H1 (cell line): ENCODE results near the gene NDUFB10. TPM values are rescaled to one million over a fixed set of nuclear protein-coding genes. Genes with fewer than 3 reads are reported as not detected.

ENCODE experiments used
- CBX5 ChIP-seq: fragments of 300-800, 300-1000 bp; sonication (generic); IDR thresholded peaks from 2 replicates; pipeline ENCODE4 v1.7.1; 2016; ENCODE audit warnings: antibody characterized with exemption, low read length, low read depth
- CHD2 ChIP-seq: IDR thresholded peaks from 2 replicates; pipeline ENCODE4 v1.6.1; 2012; ENCODE audit warnings: low read length, improper control_type of control experiment
- HDAC2 ChIP-seq, 2 experiments: fragments of 300-600 bp in 1 of 2; sonication (generic) in 1 of 2; IDR thresholded peaks; 2 replicates each; pipeline ENCODE4 v1.6.1; 2011 to 2012; ENCODE audit warnings: low read depth in 2 of 2, low read length in 2 of 2, mild to moderate bottlenecking in 2 of 2, moderate library complexity in 2 of 2, borderline replicate concordance in 1 of 2, inconsistent platforms in 1 of 2
- KDM4A ChIP-seq: IDR thresholded peaks from one replicate; pipeline ENCODE4 v1.7.1; 2012; ENCODE audit warnings: low read depth, mild to moderate bottlenecking, moderate library complexity, low read length, inconsistent platforms; ENCODE audit not compliant: severe bottlenecking
- RAD21 ChIP-seq, 2 experiments: IDR thresholded peaks in 1 of 2; conservative IDR thresholded peaks in 1 of 2; 2 replicates each; pipeline ENCODE4 v1.6.1; 2011; ENCODE audit warnings: low read depth in 2 of 2, low read length in 2 of 2, improper control_type of control experiment in 1 of 2, inconsistent platforms in 1 of 2, mild to moderate bottlenecking in 1 of 2, moderate library complexity in 1 of 2
- SAP30 ChIP-seq: fragments of 300-600 bp; sonication (generic); IDR thresholded peaks from 2 replicates; pipeline ENCODE4 v1.7.1; 2012; ENCODE audit warnings: low read length, moderate library complexity, mild to moderate bottlenecking, inconsistent platforms; ENCODE audit not compliant: insufficient read depth, insufficient replicate concordance
- TAF7 ChIP-seq: optimal IDR thresholded peaks from 2 replicates; pipeline ENCODE3; 2011; ENCODE audit warnings: low read depth, mild to moderate bottlenecking, inconsistent platforms, low read length, moderate library complexity, borderline replicate concordance
- TEAD4 ChIP-seq: IDR thresholded peaks from 2 replicates; pipeline ENCODE4 v1.6.1; 2012; ENCODE audit warnings: low read depth, low read length, inconsistent platforms, mixed read lengths
- polyA plus RNA-seq, 7 experiments: library from polyadenylated mRNA; depleted of rRNA in 3 of 7; stranded (reverse) in 5 of 7; unstranded in 2 of 7; fragments of >200 nt in 5 of 7; fragments of 200-250 nt in 2 of 7; gene quantifications; 1 replicate in 5 of 7; 2 replicates in 1 of 7; 4 replicates in 1 of 7; pipeline versions ENCODE4 v1.2.1 to v1.2.3, GENCODE V29; 2011 to 2013; ENCODE audit warnings: missing spikeins in 2 of 7, mixed read lengths in 2 of 7
- total RNA-seq: library from RNA; stranded (reverse); fragmentation: NEBNext Ultra II Directional; extraction: Animal tissue kit (Norgen Biotek cat#: 25700); gene quantifications from 2 replicates; pipeline ENCODE4 v1.2.1, GENCODE V29; 2021

Gene NDUFB10
- total and polyA plus RNA-seq, 2 of the 8 experiments (the other 6 are each of a cell fraction or from before 2014, with no cell fraction given): 183 to 194 TPM

- TF ChIP-seq CBX5: no peak
- no peak for TF ChIP-seq KDM4A
- no peak for TF ChIP-seq SAP30
- no peak for TF ChIP-seq RAD21 (IDR thresholded peaks at IDR 0.05 in 1 of 2, conservative IDR thresholded peaks at IDR 0.05 in 1 of 2; ENCODE audit: low read depth in 2 of 2, low read length in 2 of 2)
- TF ChIP-seq TAF7: no peak
- TF ChIP-seq HDAC2 (IDR thresholded peaks at IDR 0.05; ENCODE audit: borderline replicate concordance in 1 of 2, low read depth in 2 of 2, low read length in 2 of 2): no peak
- TF ChIP-seq CHD2: no peak
- TF ChIP-seq TEAD4: no peak
These were observed 16.3 kb downstream of the NDUFB10 start (continued) for GRCh38 chr16:1975432-1976215.
